Activated CD8-positive, alpha-beta memory T cell treated with anti-CD3 and anti-CD28 coated beads, Interleukin-2, amount 50 U/mL, for 24 hours (primary cell): ENCODE measurements around the gene CACNA2D3.

Source experiments
- DNase-seq: peaks from one replicate; pipeline ENCODE4 v3.0.0-alpha.2; 2020; ENCODE audit errors: extremely low read depth

Gene CACNA2D3

DNA sequence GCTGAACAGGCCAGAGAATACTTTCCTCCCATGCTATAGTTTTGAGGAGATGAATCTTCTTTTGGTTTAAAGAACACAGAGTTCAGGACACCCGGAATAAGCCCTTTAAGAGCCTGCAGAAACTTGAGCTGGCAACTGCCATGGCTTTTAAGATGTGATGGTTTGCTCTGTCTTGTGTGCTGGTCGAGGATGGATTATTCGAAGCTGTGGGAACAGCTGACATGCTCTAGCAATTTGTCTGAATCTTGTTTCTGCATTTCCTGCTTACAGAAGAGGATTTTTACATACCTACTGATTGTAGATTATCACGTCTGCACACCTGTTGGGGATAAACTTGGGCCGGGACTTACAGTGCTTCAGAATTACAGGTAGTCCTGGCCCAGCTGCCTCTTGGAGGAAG is 408.6 kb downstream of the CACNA2D3 start:
- no peak for DNase-seq

DNA sequence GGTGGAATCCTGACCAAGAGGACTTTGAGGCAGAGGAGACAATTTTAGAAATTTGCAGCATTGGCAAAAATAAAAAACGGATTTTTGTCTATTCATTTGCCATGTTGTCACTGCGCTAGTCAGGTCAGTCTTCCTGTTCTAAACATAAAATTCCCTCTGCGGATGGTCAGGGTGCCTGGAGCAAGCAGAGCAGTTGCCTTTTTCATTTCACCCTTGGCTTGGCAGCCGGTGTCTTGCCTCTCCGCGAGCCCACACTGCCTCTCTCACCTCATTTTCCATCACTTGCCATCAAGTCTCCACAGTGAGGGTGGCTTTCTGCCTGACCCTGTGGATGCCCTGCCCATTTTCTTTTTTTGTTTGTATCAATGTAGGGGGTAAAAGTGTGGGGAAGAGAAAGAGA is 409.4 kb downstream of the CACNA2D3 start:
- no peak for DNase-seq

DNA sequence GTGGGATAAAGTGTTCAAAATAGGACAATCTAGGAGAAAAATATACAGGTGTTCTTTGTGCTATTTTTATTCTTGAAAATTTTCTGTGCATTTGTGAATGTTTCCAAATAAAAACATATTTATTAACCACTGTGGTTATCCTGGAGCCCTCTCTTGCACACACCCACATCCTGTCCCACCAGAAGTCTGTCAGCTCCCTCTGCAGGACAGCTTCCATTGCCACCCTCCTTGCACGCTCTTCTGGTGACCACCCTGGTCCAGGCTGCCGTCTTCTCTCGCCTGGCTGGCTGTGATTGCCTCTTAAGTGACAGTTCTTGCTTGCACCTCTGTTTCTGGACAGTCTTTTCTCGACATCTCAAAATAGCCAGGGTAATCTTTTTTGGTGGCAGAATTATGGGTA is 411.5 kb downstream of the CACNA2D3 start:
- no peak for DNase-seq

DNA sequence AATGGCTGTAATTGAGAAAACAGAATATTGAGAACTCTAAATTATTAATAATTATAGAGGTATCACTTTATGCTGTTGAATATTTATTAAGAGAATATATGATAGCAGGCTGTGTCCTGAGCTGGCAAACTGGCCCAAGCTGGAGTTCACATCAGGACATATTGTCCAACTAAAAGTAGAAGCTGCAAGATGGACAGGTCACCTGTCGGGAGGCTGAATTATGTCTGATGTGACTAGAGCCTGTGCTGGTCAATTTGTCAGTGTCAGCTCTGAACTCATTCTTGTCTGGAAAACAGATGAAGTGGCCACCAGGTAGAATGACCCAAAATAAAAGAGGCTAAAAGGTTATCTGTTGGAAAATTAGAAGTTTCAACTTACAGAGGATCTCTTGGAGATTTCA is 413.3 kb downstream of the CACNA2D3 start:
- DNase-seq = no peak

DNA sequence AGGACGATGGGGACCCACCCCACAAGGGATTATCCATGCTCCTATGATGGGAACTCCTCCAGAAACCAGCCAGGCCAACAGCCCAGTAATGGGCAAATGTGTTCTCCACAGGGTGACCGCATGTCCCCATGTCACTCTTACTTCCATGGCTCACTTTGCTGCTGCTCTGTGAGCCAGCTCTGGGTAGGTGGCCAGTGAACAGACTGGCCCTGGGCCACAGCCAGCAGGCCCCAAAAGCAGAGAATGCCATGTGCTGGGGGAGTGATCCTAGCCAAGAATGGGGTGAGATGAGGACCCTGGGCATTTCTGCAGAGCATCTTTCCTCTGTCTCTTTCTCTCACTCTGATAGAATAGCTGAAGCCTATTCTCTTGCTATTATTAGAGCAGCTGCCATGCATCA is 414.1 kb downstream of the CACNA2D3 start:
- DNase-seq = no peak

DNA sequence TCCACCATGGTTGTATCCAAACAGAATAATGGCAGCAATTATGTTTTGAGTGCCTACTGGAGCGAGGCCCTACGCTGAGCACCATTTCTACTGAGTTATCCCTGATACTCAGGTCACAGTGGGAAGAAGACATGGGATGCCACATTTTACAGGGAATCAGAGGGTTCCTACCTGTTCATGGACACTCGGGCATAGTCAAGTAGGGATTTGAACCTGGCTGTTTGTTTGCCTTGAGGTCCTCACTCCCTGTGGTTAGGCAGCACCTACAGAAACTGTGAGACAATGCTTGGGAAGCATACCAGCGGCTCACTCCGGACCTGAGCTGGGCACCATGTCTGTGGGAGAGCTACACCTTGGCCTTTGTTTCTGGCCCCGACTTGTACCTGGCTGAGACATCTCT is 415.2 kb downstream of the CACNA2D3 start:
- DNase-seq = no peak

DNA sequence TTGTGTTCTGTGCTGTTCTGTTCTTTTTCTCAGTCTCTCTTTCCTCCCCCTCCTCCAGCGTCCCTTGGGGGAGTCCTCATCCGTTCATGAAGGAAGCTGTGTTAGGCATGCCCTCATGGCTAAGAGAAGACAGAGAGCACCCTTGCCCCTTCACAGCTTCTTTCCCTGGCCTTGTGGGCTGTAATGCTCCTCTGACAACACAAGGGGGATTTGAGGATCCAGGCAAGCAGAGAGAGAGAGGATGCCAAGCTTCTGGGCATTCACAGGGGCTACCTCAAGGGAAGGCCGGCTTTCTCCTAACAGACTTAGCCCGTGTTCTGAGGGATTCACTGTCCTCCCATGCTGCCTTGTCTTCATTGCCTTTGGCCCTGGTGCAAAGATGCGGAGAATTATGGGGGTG is 416.0 kb downstream of the CACNA2D3 start:
- DNase-seq = no peak

DNA sequence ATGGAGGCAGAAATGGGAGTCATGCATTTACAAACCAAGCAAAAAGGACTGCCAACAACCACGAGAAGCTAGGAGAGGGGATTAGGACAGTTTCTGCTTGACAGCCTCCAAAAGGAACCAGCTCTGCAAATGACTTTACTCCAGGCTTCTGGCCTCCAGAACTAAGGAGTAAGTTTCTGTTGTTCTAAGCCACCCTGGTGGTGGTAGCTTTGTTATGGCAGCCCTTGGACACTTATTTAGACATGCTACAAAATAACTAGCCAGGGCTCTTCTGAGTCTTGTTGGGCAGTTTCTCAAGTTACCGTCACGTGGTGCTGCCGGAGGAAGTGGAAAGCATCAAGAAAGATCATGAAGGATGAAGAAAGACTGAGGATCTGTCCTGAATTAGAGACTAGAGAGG is 419.0 kb downstream of the CACNA2D3 start:
- DNase-seq = no peak

DNA sequence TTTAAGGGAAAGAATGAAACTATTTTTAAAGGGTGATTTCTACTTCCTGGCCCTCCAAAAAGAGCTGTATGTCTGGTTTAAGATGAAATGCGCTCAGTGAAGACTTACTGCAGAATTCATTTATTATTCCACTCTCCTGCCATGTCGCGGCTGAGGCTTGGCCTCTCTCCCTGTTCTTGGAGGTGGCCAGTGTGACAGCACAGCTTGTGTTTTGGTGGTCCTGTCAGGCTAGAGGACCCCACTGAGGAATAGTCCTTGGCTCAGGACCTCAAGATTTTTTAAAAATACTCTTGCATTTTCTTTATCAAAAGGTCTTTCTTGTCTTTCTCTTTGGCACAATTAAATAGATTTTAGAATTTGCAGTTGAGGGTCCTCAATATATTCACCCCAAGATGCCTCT is 421.1 kb downstream of the CACNA2D3 start:
- no peak for DNase-seq

DNA sequence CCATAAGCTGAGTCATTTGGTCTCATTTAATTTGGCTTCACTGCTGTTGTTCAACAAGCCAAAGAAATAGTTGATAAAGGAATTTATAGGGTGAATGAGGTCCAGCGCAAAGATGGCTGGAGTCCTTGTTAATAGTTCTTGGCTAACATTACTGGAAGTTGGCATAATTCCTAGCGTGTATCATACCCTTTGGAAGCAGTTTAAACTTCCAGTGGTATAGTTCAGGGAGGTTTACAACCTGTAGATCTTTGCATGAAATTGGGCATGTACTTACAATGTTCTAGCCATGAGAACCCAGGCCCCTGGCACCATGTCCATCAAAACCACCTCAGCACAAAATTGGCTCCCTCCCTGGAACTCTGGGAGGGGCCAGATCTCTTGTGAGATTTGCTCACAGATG is 424.7 kb downstream of the CACNA2D3 start:
- no peak for DNase-seq

DNA sequence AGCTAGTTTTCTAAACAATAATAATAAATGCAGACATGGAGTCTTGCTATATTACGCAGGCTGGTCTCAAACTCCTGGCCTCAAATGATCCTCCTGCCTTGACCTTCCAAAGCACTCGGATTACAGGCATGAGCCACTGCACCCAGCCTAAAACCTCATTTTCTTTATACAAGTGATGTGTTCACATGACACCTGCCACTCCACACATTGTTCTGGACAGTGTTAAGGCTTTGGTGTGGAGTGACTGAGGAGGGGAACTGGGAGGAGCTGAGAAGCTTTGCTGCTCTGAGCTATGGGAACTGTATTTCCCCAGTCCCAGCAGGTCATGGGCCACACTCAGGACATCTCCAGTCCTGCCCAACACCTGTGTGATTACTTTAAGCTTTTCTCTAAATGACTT is 425.5 kb downstream of the CACNA2D3 start:
- DNase-seq = no peak

DNA sequence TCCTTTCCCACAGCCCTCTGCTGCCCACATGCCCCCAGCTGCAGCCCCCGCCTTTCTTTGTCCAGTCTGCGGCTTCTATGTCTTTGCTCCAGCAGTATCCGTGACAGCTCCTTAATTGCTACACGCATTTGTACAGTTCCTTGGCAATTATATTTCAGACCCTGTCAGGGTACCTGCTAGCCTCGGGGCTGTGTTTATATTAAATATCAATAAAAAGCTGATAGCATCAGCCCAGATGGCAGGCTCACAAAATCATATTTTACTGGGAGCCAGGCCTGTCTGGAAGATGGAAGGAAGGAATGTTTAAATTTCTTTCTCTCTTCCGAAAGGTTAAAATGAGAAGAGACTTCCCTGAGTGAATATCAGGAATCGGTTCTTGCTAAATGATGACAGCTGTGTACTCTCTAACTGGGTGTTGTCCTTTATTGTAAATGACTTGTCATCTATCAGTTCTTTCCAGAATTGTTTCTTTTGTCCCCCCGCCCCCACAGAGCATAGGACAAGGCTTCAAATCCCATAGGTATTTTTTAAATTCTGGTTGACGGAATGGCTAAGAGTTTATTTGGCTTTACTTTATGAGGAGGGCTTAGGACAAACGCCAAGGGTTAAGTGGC is 427.4 kb downstream of the CACNA2D3 start:
- DNase-seq = no peak

DNA sequence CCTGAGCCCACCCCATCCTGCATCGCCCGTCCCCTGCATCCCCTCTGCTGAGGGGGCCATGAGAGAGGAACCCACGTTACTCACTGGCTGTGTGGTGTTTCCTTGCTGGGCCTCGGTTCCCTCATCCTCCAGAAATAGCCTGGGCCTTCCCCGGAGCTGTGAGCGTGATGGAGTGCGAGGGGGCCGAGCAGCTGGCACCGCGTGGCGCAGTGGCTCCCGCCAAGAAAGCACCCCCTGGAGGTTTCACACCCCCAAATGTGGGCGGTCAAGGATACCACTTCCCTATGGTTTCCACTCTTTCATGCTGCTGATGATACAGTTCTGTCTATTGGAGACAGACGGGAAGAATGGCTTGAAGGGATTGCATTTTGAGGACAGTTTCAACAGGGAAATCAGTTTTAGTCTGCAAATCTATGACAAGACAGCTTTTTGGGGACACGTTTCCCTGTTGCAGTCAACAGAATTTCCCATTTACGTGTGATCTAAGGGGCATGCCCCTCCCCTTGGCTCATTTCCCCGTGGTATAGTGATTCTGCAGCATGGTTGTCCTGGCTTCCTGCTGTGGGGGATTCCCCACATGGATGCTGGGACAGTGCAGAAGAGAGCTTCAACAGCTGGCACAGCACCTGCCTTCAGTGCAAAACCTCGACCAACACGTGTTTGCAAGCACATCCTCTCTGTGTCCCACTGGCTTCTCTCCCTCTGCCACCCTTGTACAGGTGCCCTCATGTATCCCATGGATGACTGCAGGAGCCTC is 428.0 kb downstream of the CACNA2D3 start:
- DNase-seq = no peak

DNA sequence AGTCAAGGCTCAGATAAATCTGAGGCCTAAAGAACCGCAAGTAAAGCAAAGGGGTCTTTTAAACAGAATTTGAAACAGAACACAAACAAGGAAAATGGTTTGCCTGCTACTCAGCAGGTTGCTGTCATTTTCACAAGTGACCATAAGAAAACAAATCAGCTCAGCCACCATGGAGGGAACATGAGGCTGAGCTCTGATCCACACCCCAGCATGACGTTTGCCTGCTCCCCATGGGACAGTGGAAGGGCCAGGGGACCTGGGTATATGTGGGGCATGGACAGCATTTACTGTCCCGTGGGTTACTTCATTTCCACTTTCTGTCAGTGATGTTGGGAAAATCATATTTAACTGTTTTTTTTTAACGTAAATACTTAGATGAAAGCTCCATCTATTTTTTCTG is 434.3 kb downstream of the CACNA2D3 start:
- DNase-seq = no peak

DNA sequence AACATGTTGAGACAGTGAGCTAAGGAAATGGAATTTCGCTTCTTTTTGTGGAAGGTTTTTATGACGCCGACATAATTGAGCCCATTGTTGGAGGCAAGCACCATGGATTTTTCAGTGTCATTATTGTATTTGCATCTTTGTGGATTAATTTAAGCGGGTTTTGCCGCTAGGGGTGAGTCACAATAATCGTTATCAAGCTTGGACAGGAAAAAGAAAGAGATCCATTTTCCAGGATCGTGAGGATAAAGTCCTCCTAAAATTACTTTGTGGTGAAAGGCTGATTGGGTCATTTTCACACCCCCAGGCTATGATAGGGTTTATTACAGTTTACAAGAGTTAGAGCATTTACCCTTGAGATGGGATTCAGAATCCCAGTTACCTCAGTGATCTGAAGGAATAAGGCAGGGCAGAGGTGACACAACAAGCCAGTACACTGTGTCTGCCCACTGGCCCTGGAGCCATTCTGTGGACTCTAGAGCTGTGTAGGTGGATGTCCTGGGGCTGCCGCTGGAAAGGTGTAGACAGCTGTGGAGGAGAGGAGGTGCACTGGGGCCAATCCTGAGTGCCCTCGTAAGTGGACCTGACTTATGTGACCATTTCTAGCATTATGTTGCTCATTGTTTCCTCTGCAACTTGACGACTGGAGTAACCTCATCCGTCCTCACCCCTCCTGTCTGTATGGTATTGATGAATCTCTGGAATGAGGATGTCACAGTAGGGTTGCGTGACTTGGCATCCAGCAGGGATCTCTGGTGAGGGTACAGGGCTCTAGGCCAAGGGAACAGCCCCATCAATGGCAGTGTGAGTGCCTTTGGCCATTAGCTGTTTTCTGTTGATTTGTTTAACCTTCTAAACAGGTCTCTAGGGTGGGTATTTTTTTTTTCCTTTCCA is 435.4 kb downstream of the CACNA2D3 start:
- DNase-seq = no peak

DNA sequence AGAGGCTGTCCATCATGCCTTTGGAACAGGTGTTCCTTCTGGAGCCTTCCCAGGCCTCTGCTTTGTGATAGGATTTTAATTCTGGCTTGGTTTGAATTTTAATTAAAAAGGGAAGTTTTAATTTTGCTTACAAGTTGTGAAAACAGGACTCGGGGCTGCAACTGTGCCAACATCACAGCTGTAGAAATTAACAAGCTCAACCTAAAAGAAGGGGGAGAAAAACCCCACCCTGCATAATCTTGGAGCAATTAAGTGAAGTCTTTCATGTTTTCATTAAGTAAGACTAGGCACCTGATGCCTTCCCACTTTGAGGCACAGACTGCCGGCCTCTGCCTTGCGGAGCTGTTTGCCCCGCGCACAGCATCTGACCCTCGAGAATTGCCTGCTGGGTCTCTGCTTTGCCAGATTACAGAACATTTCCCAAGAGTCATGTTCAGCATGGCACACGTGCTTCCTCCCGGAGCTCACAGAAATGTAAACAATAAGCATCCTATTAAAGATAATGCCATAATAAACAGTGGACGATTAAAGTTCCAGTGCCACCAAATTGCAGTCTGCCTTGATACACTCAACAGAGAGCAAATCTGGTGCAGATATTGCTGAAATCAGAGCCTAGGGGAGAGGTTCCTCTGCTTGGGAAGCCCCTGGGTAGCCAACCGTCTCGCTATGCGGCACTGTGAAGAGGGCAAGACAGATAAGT is 441.3 kb downstream of the CACNA2D3 start:
- DNase-seq = no peak

DNA sequence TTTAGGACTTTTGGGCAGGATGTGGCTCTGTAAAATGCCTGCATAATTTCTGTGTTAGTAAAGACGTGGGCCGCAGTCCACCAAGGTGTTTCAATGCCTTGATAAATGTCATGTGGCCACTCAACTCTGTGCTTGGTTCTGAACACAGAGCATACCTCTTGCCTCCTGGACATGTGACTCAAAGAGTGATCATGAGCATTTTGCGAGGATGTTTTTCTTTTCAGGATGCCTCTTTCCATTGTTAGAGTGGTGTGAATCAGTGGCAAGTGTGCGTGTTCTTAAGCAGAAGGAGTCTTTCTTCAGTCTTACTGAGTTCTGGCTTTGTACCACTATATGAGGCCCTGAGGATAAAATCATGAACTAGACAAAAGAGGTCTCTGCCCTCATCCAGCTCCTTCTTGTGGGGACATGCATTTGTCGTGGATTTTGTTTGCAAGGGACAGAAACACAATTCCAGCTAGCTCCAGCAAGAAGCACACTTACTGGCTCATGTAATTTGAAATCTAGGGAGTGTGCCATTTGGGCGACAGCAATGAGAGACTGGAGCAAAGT is 442.1 kb downstream of the CACNA2D3 start:
- DNase-seq = no peak

DNA sequence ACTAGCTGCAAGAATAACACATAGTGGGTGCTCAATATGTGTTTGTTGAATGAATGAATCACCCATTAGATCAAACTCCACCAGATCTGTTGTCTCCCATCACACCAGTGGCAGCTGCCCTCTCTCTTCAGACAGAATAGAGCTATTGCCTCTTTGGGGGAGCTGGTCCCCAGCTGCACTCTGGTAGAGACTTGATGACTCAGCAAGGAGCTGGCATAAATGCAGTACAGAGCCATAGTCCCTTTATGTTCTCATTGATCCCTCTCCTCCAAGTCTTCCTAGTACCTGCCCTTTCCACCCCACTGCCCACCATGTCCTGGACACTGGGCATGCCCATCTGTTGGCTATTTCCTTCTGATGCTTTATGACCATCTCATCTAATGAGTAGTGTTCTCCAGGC is 443.6 kb downstream of the CACNA2D3 start:
- no peak for DNase-seq

DNA sequence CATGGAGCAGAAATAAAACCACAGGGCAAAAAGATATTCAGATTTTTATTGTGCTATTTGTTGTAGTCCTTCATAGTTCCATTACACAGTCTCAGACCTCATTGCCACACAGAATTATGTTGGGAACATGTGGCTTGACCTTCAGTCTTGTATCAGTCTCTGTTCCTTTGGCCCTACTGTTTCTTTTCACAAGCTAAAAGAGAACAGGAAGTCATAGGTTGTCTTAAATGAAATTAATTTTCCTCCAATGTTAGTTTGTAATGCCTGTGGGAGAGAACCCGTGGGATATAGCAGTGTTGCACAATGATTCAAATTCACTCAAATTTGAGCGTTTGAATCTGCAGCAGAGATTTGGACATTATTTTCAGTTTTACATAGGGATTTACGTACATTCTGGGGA is 445.6 kb downstream of the CACNA2D3 start:
- DNase-seq = no peak

DNA sequence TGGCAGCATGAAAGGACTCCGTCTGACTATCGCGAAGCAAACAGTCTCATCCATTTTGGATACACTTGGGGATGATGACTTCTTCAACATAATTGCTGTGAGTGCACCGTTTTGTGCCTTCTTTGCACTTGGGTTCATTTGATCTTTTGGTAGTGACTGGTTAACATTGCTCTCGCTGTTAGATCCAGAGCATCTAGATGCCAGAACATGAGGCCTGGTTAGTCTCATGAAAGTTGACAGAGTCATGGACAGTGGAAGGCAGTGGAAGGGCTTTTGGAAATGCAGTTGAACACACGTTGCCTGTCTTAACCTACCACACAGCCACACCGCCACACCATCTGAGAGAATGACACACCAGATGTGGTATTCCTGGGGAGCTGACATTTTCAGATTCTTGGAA is 447.7 kb downstream of the CACNA2D3 start:
- no peak for DNase-seq

DNA sequence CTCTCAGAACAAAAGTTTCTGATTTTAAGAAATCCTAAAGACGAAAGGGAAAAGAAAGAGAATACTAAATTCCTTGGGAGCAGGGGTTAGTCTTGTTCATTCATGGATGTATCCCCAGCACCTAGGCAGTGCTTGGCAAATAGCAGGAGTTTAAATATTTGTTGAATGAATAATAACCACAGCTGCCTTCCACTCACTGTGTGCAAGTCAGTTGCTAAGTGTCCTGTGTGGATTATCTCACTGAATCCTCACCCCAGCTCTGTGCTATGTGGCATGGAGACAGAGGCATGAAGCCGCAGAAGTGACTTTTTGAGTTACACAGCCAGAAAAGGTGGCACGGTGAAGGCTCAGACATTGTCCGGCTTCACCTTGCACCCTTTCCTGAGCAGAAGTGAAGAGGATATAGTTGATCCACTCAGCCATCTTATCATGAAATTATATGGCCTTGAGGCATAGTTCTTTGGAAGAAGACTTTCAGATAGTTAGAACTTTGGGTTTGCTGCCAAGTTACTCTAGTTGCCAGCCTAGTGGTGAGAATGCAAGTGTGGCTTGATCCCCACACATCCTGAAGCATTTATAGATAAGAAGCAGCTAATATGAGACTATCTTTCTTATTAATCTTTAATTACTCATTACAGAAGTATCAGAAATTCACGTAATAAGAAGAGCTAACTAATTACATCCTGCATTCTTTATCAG is 450.0 kb downstream of the CACNA2D3 start:
- DNase-seq = no peak
